Stimulated activated CD8-positive, alpha-beta memory T cell treated with anti-CD3 and anti-CD28 coated beads, Interleukin-7, amount 100 ng/mL, for 24 hours (primary cell): ENCODE data around the gene BMPR1B.

ENCODE experiments used
- DNase-seq: peaks from one replicate; pipeline ENCODE4 v3.0.0-alpha.2; 2020; ENCODE audit warnings: low read depth

BMPR1B gene

DNA sequence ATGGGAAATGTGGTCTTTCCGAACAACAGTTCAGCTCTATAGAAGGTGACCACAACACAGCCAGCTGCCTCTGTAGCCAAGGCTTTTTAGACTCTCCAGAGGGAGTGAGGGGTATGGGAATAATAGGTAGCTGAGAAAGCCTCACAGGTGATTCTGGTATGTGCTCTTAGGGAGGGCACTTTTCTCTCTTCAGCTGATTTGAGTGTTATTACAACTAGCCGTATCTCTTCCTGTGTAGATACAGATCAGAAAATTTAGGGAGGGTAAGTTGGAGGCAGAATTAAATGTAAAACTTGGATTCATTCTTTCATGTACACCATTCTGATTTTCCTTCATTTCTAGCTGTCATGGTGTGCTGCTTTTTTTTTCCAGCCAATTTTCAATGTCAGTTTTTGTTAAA lies 154.9 kb downstream of the BMPR1B start:
- DNase-seq = no peak

DNA sequence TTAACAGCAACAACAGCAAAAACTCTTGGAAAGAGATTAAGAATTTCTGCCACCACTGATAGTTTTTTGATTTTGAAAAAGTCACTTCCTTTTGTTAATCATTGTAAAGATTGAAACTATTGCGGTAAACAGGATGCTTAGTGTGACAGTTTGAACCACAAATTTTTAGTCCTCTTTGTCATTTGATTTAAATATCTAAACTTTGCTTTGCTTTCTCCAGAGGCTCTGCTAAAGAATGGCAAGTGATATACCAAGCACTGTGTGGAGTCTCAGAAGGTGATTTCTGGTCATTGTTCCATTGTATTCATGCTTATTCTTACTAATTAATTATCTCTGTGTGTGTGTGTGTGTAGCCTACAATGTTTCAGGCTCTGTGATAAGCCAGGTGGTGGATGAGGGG lies 155.6 kb downstream of the BMPR1B start:
- DNase-seq = no peak

DNA sequence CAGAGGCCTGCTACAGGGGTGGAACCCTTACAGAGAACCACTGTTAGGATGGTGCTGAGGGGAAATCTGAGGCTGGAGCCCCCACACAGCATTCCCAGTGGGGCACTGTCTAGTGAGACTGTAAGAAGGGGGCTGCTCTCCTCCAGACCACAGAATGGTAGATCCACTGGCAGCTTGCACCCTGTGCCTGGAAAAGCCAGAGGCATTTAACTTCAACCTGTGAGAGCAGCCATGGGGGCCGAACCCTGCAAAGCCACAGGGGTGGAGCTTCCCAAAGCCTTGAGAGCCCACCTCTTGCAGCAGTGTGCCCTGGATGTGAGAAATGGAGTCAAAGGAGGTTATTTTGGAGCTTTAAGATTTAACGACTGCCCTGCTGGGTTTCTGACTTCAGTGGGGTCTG lies 159.4 kb downstream of the BMPR1B start:
- no peak for DNase-seq

GRCh38 chr4:94918543-94918942 lies 160.8 kb downstream of the BMPR1B start:
- no peak for DNase-seq

- DNase-seq = no peak
Observed at GRCh38 chr4:94920369-94920768, 162.6 kb downstream of the BMPR1B start.

DNA sequence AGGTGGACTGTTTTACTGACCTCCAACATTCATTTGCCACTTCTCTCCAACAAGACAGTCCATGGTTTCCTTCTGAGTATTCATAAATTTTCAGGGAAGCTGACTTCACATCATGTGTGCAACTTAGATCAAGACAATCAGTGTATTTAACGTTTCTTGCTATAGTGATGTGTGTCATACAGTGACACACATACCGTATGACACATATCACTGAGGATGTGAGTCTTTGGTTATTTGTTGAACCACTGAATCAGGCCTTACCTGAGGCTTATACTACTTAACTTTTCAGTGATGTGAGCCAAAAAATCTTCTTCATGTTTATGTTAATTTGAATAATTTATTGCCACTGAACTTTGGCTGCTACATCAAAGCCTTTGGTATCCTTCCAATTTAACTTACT lies 166.8 kb downstream of the BMPR1B start:
- DNase-seq = no peak

DNA sequence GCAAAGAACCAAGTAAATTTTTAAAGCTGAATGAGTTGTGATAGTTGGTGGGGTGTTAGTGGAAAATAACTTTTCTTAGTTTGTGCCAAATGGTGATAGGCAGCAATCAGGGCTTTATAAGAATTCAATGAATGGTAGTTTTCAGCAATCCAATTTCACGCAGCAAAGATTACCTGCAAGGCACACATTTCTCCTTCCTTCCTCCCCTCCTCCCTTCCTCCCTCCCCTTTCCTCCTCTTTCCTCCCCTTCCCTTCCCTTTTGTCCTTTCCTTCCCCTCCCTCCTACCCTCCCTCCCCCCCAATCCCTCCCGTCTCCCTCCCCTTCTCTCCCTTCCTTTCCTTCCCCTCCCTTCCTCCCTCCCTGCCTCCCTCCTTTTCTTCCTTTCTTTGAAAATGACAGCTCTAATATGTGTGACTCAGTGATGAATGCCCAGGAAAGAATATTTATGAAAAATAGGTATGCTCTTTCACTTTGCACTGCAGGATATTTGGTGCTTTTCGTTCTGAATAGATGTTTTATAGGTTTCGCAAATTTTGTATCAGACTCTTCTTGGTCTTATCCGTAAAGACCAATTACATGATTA lies 168.1 kb downstream of the BMPR1B start:
- no peak for DNase-seq

- DNase-seq = no peak
Observed at GRCh38 chr4:94926936-94927335, 169.2 kb downstream of the BMPR1B start.

GRCh38 chr4:94927696-94928095 lies 169.9 kb downstream of the BMPR1B start:
- no peak for DNase-seq

DNA sequence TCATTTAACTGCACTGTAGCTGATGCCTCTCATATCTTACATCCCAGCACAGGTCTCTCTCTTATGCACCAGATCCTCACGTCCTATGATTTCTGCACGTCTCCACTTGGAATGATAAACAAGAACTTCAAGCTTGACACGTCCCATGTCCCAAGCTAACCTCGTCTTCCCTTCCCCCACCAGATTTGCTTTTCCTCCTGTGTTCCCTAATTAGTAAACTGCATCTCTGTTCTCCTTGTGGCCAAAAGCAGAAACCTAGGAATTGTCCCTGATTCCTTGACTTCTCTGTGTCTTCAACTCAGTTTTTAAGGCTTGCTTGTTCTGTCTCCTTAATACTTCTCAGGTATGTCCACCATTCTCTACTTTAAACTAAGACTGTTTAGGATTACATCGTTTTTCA lies 171.9 kb downstream of the BMPR1B start:
- no peak for DNase-seq

DNA sequence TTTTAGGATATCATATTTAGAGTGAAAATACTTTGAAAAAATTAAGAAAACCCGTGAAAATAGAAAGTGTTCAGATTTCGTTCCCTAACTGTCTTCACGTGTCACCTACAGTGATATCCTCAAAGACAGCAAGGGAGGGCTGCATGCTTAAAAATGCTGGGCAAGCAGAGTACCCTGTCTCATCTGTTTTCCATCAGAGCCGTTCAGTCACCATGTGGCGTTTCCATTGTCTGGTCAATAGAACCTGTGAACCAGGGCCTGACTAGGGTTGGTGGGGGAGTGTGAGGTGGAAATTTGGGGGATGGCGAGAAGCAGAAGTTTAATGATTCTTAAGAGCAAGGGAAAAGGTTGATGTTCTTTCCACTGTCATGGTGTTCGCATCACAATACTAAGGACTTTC lies 173.9 kb downstream of the BMPR1B start:
- DNase-seq = no peak

DNA sequence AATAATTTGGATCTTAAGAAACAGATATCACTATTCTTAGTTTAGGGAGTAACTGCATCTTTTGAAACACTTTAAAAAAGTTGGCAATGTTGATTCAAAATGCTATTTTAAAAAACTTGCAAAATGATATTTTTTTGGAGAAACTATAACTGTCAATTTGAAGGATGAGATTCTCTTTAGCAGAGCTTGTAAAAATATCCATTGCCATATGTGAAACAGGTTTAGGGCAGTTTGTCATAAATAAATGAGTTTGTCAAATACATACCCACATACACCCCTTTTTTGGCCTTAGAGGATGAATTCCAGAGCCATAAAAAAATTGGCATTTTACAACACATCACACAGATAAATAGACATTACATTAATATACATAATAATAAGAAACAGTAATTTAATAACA lies 174.6 kb downstream of the BMPR1B start:
- no peak for DNase-seq

DNA sequence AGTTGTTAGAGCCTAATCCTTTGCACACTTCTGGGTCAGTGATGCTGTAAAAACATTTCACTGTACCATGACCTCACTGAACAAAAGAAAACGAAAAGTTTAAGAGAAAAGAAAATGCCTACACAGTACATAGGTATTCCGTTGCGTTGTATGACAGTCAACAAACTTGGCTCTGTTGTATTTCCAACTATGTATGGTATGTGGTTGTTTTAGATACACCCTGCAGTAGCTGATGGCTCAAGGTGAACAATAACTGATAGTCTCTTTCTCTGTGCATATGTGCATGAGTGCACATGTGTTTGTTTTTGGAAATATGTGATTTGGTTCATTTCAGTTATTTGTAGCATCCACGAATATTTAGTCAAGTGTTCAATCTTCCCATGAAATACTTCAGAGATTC lies 176.0 kb downstream of the BMPR1B start:
- DNase-seq = no peak

DNA sequence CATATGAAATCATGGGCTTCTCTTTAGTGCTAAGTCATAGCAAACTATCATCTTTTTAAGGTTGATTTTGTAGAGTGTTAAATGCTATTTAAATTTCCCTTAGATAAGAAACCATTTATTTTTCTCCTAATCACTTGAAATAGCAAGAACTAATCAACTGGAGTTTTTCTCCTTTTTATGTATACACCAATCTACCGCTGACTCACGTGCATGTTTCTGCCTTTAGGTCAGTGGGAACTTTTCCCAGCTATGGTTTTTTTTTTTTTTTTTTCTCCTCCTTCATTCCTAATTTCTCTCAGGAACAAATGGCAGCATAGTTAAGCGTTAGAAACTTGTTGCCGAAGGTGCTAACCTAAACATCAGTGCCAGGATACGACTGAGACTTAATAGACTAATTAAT lies 176.4 kb downstream of the BMPR1B start:
- DNase-seq = no peak

GRCh38 chr4:94934864-94935263 lies 177.1 kb downstream of the BMPR1B start:
- no peak for DNase-seq

- DNase-seq = no peak
Observed at GRCh38 chr4:94936854-94937253, 179.1 kb downstream of the BMPR1B start.

- no peak for DNase-seq
Observed at GRCh38 chr4:94939791-94940519, 182.2 kb downstream of the BMPR1B start.

- DNase-seq = no peak
Observed at GRCh38 chr4:94940520-94940908, 182.8 kb downstream of the BMPR1B start.

DNA sequence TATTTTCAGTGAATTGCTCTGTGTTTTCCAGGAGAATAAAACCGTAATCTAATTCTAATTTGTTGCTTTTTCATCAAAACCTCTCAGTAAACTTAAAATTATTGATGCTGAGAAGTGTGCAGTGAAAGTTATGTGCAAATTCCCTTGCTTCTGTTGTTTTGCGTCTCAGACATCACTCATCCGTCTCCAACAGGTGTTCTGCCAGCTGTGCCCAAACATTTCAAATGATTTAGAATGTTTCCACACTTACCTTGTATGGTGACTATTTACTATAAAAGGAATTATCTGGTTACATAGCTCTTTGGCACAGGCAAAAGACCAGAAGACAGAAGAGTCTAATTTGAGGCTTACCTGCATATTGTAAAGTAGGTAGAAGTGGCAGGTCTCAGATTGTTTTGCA lies 184.0 kb downstream of the BMPR1B start:
- no peak for DNase-seq

DNA sequence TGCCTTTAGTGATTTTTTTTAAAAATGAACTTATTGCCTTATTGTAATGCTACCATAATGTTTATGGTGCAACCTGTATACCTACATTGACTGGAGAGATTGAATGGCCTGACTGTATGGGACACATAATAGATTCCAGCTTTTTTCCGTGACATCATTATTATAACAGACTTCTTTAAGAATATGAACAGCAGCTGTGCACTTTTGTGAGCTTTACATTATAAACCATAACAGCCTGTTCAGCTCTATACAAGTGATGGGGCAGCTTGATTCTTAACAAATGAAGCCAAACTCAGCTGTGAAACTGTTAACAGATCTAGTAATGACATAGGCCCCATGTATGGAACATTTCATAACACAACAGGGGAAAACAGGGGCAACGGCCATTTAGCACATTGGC lies 187.0 kb downstream of the BMPR1B start:
- no peak for DNase-seq

DNA sequence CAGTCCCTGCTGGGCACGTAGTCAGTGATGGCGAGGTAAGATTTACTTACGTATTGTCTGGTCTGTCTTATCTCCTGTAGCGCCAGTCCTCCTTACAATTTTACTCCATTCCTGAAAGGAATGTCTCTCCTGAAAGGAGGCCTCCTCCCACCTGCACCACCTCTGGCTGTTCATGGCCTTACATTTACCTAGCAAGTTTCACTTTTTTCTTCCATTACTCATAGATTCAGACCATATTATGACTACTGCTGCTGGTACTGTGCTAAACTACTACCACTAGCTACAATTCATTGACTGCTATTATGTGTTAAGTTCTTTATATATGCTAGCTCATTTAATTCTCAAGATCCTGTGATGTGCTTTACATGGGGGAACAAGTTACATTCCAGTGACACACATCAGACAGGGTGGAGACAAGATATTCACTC lies 189.9 kb downstream of the BMPR1B start:
- no peak for DNase-seq

DNA sequence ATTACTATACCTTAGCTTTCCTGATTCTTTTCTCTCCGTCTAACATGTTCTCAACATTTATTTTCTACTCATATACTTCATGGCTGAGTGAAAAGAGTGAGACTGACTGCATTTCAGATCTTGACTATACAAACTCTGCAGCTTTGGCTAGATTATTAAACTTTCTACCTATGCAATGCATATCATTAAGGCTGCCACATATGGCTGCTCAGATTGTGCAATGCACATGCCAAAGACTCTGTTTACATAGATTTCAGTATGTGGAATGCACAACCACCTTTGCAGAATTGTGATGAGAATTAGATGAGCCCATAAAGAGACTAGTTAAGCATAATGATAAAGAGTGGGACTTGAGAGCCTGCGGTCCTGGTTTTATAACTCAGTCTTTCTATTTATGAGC lies 196.5 kb downstream of the BMPR1B start:
- DNase-seq = no peak

DNA sequence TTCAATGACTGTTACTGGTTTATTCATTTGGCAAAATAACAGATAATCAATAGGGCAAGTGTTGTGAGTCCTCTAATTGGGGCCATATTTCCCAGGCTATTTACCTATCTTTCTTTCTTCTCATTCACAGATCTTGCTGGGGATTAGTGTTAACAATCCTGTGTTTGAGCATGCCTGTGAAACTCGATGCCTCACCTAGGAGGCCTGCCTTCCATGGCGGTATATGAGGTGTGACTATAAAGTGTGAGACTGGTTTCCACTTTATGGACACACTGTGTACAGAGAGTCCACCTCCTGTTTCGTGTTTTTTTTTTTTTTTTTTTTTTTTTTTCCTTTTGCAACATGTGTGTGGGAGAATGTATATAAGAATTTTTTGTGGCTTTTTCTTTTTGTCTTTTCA lies 199.3 kb downstream of the BMPR1B start:
- no peak for DNase-seq

DNA sequence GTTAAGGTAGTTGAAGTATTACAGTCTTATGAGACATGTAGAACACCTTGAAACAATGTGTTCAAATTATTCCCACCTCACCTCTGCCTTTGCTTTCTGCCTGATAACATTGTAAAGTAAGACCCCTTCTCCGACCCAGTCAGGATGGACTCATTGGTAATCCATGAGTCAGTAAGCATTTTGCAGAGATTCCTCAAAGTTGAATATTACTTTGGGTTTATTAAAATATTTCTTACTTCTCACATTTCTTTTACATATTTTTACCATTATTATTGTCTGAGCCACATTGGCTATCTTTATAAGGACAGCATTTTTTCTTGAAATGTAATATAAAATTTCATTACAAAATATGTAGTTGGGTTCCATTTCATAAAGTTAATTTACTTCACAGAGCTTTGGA lies 201.6 kb downstream of the BMPR1B start:
- no peak for DNase-seq
